ENCODE results near the gene NSRP1.

GRCh38 chr17:30200106-30200505 is 83.5 kb downstream of the NSRP1 start:
- TF ChIP-seq, protein P1, sequence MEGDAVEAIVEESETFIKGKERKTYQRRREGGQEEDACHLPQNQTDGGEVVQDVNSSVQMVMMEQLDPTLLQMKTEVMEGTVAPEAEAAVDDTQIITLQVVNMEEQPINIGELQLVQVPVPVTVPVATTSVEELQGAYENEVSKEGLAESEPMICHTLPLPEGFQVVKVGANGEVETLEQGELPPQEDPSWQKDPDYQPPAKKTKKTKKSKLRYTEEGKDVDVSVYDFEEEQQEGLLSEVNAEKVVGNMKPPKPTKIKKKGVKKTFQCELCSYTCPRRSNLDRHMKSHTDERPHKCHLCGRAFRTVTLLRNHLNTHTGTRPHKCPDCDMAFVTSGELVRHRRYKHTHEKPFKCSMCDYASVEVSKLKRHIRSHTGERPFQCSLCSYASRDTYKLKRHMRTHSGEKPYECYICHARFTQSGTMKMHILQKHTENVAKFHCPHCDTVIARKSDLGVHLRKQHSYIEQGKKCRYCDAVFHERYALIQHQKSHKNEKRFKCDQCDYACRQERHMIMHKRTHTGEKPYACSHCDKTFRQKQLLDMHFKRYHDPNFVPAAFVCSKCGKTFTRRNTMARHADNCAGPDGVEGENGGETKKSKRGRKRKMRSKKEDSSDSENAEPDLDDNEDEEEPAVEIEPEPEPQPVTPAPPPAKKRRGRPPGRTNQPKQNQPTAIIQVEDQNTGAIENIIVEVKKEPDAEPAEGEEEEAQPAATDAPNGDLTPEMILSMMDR (IDR thresholded peaks at IDR 0.05): no peak
- TF ChIP-seq POLR2A (IDR thresholded peaks at IDR 0.05): no peak
